GM12865 (cell line): Measurements from ENCODE around the gene CUX1.

Experiments
- DNase-seq: peaks from one replicate; pipeline ENCODE4 v3.0.0; 2010; ENCODE audit warnings: low read depth
- H3K4me3 ChIP-seq: 2 replicates; pipeline ENCODE4 v1.5.1; 2011; ENCODE audit warnings: mild to moderate bottlenecking, low read depth, low read length, control low read depth
- CTCF ChIP-seq: IDR thresholded peaks from 2 replicates; pipeline ENCODE4 v1.5.1; 2011; ENCODE audit warnings: low read length, control low read depth, low read depth, inconsistent platforms; ENCODE audit not compliant: insufficient read depth; ENCODE audit errors: missing control alignments

CUX1 gene

GRCh38 chr7:101942603-101943210 is 125.3 kb downstream of the CUX1 start:
- no peak for TF ChIP-seq CTCF
- no peak for DNase-seq
- no peak overlapping the region for H3K4me3 ChIP-seq

GRCh38 chr7:101943306-101943705 is 125.9 kb downstream of the CUX1 start:
- no peak for DNase-seq
- no peak overlapping the region for H3K4me3 ChIP-seq
- no peak for TF ChIP-seq CTCF

- DNase-seq, result no peak
Observed at GRCh38 chr7:101943889-101944600, 126.6 kb downstream of the CUX1 start.

GRCh38 chr7:101944611-101945010 is 127.2 kb downstream of the CUX1 start:
- DNase-seq, result no peak
- TF ChIP-seq CTCF, result no peak
- no peak overlapping the region for H3K4me3 ChIP-seq

More at GRCh38 chr7:101943889-101944600, 126.6 kb downstream of the CUX1 start:
- TF ChIP-seq CTCF, result no peak
- H3K4me3 ChIP-seq, result no peak overlapping the region

GRCh38 chr7:101945034-101945758 is 127.8 kb downstream of the CUX1 start:
- TF ChIP-seq CTCF, result no peak
- DNase-seq, result no peak
- no peak overlapping the region for H3K4me3 ChIP-seq

- no peak for DNase-seq
- no peak for TF ChIP-seq CTCF
- H3K4me3 ChIP-seq, result no peak overlapping the region
Observed at GRCh38 chr7:101947899-101948298, 130.5 kb downstream of the CUX1 start.
